Amniotic stem cell (primary cell): ENCODE data around the gene UBAC1.
"Not testable (repeated sequence)": the region's sequence is repeated elsewhere in the genome, so short reads cannot be mapped to it uniquely, and the experiment has no call there.

ENCODE experiments used
- DNase-seq: peaks from one replicate; lab custom pipeline; 2025; lab: John Stamatoyannopoulos, UW

The UBAC1 gene

GRCh38 chr9:135901826-135902225, 59.3 kb downstream of the UBAC1 start:
- DNase-seq, result no peak

GRCh38 chr9:135901031-135901758, 60.0 kb downstream of the UBAC1 start:
- no peak for DNase-seq

- no peak for DNase-seq
Measured at GRCh38 chr9:135898634-135899407, 62.4 kb downstream of the UBAC1 start.

- DNase-seq, result no peak
Measured at GRCh38 chr9:135896626-135897025, 64.5 kb downstream of the UBAC1 start.

- DNase-seq, result no peak
Measured at GRCh38 chr9:135896205-135896604, 65.0 kb downstream of the UBAC1 start.

GRCh38 chr9:135895202-135895848, 65.8 kb downstream of the UBAC1 start:
- DNase-seq, result no peak

GRCh38 chr9:135893104-135893503, 68.1 kb downstream of the UBAC1 start:
- DNase-seq, result no peak

GRCh38 chr9:135892327-135892726, 68.8 kb downstream of the UBAC1 start:
- not testable (repeated sequence) for DNase-seq

GRCh38 chr9:135891027-135891631, 70.0 kb downstream of the UBAC1 start:
- DNase-seq, result no peak

GRCh38 chr9:135890190-135891026, 70.8 kb downstream of the UBAC1 start:
- DNase-seq, result no peak

GRCh38 chr9:135889564-135890189, 71.5 kb downstream of the UBAC1 start:
- DNase-seq, result no peak

GRCh38 chr9:135888766-135889394, 72.3 kb downstream of the UBAC1 start:
- DNase-seq, result no peak

GRCh38 chr9:135888126-135888765, 72.9 kb downstream of the UBAC1 start:
- no peak for DNase-seq

GRCh38 chr9:135887585-135888050, 73.6 kb downstream of the UBAC1 start:
- DNase-seq, result no peak

- no peak for DNase-seq
Measured at GRCh38 chr9:135887021-135887507, 74.1 kb downstream of the UBAC1 start.

- DNase-seq, result no peak
Measured at GRCh38 chr9:135886147-135886981, 74.8 kb downstream of the UBAC1 start.

- no peak for DNase-seq
Measured at GRCh38 chr9:135885100-135885853, 75.9 kb downstream of the UBAC1 start.
